NCI-H187 (cell line): ENCODE results near the gene SRGAP3.

ENCODE experiments used
- DNase-seq, 2 experiments: peaks; one replicate each; lab custom pipeline; 2025; lab: John Stamatoyannopoulos, UW

SRGAP3 gene

GRCh38 chr3:9081184-9081818 is 168.1 kb downstream of the SRGAP3 start:
- DNase-seq = no peak

GRCh38 chr3:9080163-9080562 is 169.3 kb downstream of the SRGAP3 start:
- DNase-seq = no peak

DNA sequence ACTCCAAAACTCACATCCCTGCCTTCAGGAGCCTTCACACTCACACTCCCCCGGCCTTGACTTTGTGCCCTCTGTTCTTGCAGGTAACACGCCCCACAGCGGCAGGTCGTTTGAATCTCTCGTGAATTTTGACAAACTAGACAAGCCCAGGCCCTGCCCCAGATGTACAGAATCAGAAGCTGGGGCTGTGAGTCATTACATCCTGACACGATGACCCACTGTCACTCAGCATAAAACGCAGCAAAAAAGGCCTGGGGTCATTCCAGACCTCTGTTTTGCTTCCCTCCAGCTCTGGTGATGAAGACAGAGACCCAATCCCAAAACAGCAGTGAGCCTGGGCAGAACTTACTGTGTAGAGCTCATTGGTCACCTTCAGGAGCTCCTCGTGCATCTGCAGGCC is 169.8 kb downstream of the SRGAP3 start:
- DNase-seq = no peak

GRCh38 chr3:9078561-9079240 is 170.7 kb downstream of the SRGAP3 start:
- DNase-seq = no peak

DNA sequence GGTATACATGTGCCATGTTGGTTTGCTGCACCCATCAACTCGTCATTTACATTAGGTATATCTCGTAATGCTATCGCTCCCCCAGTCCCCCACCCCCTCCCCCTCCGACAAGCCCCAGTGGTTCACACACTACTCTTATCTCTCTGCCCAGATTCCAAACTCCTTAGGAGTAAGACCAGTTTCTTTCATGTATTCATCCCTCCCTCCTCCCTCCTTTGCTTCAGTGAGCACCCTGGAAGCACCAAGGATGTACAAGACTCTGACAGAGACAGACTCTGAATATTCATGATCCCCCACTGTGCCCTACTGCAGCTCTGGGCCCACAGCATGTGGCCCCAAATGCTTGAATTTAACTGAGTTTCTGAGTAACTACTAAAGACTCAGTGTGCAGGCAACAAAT is 172.4 kb downstream of the SRGAP3 start:
- no peak for DNase-seq

GRCh38 chr3:9075762-9076161 is 173.7 kb downstream of the SRGAP3 start:
- no peak for DNase-seq

DNA sequence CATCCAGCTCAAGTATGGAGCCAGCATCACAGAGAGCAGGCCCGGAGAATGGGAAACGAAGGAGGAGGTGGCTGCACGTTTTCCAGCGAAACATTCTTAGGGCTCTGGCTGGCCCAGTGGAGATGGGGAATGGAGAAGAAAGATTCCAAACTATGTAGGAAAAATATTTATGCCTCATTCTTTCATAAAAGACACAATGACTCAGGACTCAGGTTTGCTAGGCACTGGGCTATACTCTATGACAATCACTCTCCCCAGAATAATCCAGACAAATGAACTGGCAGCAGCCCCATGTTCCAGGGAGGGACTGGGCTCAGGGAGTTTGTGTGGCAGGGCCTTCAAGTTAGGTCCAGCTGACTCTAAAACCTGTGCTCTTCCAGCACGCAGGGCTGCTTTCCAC is 175.4 kb downstream of the SRGAP3 start:
- no peak for DNase-seq

- no peak for DNase-seq
Measured at GRCh38 chr3:9072667-9073009, 176.8 kb downstream of the SRGAP3 start.

DNA sequence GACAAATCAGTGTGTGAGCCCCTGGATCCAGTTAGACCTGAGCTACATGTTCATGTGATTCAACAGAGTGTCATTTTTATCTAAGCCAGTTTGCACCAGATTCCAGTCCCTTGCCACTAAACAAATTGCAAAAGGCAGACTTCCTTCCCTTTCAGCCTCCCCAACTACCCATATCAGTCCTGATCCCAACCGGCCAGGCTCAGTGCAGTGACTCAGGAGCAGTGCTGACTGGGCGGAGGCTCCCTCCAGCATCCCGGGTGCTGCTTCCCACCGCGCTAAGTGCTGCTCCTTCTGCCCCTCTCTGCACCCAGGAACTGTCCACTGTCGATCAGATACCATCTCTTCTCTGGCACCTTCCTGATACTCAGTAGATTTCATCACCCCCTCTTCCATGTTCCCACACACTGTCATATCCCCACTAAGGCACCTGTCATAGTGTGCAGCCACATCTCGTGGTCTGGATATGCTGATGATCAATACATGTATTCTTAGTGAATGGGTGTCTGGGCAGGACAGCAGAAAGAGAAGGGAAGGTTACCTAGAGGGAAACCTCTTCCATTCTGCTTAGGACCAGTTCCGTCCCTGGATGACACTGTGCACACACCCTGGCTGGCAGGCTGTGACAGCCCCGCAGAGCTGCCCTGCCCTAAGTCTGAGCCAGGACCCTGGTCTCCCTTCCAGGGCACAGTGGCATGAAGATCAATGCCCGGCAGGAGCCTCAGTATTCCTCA is 177.3 kb downstream of the SRGAP3 start:
- no peak for DNase-seq

DNA sequence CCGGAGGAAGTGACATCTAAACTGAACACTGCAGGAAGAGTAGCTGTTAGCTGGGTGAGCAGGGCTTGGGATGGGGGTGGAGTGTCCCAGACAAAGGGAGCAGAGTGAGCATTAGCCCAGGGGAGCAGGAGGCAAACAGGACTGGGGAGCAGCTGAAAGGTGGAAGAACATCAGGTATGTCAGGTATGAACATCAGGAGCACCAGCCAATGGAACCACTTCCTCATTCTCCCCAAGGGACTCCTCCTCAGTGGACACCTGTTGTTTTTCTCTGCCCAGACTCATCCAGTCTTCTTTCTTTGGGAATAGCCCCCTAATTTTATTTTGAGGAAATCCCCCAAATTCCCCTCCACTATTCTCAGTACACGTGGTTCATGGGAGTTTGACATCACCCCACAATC is 178.5 kb downstream of the SRGAP3 start:
- DNase-seq = no peak

- no peak for DNase-seq
Measured at GRCh38 chr3:9069971-9070370, 179.5 kb downstream of the SRGAP3 start.

DNA sequence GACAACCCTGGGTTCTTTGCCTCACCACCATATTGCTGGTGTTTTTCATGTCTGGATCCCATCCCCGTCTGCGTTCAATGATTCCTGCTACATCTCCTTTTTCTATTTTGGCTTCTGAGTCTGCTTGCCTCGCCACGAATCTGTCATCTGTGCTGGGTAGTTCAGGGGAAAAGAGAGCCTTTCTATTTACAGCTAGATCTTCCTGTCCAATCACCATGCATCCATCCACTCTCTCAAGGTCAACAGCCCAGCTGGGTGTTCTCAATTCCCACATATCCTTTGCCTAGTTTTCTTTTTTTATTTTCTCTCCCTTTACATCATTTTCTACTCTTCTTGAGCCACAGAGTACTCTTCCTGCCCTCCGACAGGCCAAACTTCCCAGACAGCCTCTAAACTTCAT is 181.4 kb downstream of the SRGAP3 start:
- no peak for DNase-seq

- DNase-seq = no peak
Measured at GRCh38 chr3:9067352-9067975, 182.0 kb downstream of the SRGAP3 start.

GRCh38 chr3:9066775-9067174 is 182.7 kb downstream of the SRGAP3 start:
- no peak for DNase-seq

DNA sequence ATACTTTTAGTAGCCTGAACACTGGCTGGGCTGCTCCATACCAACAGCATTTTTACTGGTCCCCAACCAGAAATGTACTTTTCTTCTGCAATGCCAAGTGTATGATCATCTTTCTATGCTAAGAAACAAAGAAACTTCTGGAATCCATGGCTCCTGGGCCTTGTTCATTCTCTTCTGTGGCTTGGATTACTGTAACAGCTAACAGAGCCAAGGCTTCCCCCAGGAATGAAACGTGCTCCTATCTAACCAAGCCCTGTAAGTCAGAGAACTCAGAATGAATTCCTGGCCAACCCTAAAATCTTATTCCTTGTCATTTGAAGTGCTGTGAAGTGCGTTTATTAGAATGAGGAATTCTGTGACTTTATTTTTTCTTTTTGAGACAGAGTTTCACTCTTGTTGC is 183.3 kb downstream of the SRGAP3 start:
- DNase-seq = no peak

DNA sequence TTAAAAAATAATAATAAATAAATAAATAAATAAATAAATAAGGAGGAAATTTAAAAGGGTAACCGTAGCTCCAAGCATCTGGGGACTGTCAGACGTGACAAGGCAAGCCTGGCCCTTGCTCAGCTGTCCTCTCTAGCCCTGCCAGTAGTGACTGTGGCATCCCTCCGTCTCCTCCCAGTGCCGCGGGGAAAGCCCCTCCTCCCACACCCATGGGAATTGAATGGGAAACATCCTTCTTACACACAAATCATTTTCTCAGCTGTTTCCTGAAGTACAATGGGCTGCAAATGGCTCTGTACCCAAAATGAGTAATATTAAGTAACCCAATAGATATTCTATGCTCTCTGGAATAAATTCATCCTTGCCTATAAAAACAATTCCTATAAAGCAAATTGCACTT is 184.6 kb downstream of the SRGAP3 start:
- no peak for DNase-seq

DNA sequence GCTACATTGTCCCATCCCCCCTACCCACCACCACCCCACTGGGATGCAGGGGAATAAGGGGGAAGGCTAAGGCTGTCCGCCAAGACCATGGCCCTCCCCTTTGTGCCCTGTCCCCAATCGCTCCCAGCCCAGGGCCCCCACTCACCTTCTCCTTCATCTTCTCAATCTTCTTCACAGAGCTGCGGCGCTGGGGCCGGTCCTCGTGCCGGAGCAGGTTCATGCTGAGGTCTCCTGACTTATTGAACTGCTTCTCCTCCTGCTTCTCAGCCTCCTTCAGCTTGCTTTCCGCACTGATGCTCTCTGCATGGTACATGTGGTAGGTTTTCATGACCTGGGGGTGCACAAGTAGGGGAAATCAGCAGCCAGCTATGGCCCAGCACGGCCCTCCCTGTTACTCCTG is 185.2 kb downstream of the SRGAP3 start:
- no peak for DNase-seq

DNA sequence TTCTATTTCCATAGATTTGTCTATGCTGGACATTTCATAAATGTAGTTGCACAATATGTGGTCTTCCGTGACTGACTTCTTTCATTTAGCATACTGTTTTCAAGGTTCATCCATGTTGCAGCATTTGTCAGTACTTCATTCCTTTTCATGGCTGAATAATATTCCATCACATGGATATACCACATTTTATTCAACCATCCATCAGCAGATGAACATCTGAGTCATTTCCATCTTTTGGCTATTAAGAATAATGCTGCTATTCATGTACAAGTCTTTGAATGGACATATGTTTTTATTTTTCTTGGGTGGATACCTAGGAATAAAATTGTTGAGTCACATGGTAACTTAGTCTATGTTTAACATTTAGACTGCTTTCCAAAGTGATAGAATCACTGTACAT is 186.9 kb downstream of the SRGAP3 start:
- no peak for DNase-seq

DNA sequence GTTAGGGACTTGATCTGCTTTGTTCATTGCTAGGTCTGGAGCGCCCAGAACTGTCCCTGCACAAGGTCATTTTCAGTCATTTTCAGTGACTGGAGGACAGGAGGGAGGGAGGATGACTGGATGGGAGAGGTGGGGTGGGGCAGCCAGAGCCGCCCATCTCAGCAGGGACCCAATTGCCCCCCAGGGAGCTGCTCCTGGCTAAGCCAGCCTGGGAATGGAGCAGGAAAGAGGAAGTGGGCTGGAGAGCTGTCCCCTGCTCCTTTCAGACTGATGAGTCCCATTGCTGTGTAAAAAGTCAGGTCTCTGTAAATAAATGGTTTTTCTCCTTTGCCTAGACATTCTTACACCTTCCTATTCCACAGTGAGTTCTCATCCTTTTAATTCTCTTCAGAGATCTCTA is 187.8 kb downstream of the SRGAP3 start:
- no peak for DNase-seq

- no peak for DNase-seq
Measured at GRCh38 chr3:9059489-9060400, 189.7 kb downstream of the SRGAP3 start.

- DNase-seq = no peak
Measured at GRCh38 chr3:9056581-9056980, 192.9 kb downstream of the SRGAP3 start.
